Fibroblast of skin of left biceps (primary cell): ENCODE results near the gene ZSCAN26.
"Not testable (repeated sequence)": the region's sequence is repeated elsewhere in the genome, so short reads cannot be mapped to it uniquely, and the experiment has no call there.

Experiments used
- DNase-seq, 2 experiments: peaks; one replicate each; pipeline ENCODE4 v3.0.0-alpha.2; 2013; ENCODE audit warnings: low read depth in 2 of 2

ZSCAN26 gene

DNA sequence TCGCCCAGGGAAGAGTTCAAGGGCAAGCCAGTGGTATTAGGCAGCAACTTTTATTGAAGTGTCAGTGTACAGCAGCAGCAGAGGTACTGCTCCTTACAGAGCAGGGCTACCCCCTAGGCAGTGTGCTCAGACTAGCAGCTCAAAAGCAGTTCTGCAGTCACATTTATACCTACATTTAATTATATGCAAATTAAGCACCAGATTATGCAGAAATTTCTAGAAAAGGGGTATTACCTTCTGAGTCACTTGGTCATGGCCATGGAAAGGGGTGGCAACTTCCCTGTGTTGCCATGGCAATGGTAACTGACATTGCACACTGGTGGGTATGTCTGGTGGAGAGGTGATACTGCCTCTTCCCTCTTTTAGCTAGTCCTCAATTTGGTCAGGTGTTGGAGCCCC is 12.8 kb upstream of the ZSCAN26 start:
- no peak for DNase-seq

GRCh38 chr6:28257042-28257441 is 9.9 kb upstream of the ZSCAN26 start:
- DNase-seq, result no peak

DNA sequence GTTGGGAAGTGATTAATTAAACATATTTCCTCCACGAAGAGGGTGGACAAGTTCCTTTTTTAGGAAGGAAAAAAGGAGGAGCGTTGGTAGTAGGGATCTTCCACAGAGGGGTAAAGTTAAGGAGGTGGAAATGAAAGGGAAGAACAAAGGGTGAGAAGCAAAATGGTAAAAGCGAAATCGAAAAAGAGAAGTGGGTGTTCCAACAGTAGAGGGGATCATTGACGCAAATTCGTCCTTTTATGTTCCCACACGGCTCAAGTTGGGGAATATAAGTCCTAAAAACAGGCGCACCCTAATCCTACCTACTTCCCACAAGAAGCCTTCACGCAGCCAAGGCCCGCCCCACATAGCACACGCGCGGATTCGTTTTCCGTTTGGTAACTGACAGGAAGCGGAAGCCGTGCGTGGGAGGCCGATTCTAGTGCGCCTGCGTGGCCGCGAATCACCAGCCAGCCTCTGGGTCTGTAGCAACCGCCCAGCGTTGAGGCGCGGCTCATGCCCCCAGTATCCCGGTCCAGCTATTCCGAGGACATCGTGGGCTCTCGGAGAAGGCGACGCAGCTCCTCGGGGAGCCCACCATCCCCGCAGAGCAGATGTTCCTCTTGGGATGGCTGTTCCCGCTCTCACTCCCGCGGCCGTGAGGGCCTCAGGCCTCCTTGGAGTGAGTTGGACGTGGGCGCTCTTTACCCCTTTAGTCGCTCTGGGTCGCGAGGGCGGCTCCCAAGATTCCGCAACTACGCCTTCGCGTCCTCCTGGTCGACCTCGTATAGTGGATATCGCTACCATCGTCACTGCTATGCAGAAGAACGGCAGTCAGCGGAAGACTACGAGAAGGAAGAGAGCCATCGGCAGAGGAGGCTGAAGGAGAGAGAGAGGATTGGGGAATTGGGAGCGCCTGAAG is 7.8 kb upstream of the ZSCAN26 start, which contains the start of gene NKAPL:
NKAPL (plus strand) TSS at position 421 of the 901 bp plus-strand sequence; CDS start at position 496, 75 bp downstream.
- DNase-seq, result peak; percentile 35 to 40

GRCh38 chr6:28263922-28264321 is 3.0 kb upstream of the ZSCAN26 start:
- DNase-seq, result no peak

GRCh38 chr6:28264834-28265401 is 2.0 kb upstream of the ZSCAN26 start:
- no peak for DNase-seq

GRCh38 chr6:28266563-28266961 is 381 bp upstream of the ZSCAN26 start:
- DNase-seq, result no peak

GRCh38 chr6:28267695-28268059 is 734 bp downstream of the ZSCAN26 start:
- no peak for DNase-seq

DNA sequence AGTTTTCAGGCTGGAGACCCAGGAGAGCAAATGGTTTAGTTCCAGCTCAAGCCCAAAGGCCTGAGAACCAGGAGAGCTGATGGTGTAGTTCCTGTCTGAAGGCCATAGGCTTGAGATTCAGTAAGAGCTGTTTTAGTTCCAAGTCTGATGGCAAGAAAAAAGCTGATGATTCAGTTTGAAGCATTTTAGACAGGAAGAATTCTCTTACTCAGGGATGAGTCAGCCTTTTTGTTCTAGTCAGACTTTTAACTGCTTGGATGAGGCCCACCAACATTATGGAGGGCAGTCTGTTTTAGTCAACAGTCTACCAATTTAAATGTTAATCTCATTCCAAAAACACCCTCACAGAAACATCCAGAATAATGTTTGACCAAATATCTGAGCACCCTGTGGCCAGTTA is 2.5 kb downstream of the ZSCAN26 start:
- DNase-seq, result peak; percentile 46 to 47

DNA sequence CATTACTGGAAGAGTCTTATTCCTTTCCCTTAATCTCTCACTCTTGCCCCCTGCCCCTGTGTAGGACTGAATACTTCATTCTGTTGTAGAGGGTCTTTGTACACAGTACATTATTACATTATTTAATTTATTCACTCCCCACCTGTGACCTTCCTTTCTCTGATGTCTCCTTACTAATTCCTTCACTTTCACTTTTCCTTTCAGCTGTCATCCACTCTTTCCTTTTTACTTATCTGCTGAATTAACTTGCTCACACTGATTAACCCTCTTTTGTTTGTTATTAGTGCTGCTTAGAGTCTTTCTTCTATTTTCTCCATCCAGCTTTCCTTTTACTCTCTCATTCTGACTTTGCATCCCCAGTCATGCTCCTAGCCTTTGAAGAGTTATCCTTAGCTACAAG is 7.9 kb downstream of the ZSCAN26 start:
- no peak for DNase-seq

- no peak for DNase-seq
Observed at GRCh38 chr6:28277746-28278145, 10.8 kb downstream of the ZSCAN26 start.

GRCh38 chr6:28280595-28281287 is 13.8 kb downstream of the ZSCAN26 start:
- no peak for DNase-seq

DNA sequence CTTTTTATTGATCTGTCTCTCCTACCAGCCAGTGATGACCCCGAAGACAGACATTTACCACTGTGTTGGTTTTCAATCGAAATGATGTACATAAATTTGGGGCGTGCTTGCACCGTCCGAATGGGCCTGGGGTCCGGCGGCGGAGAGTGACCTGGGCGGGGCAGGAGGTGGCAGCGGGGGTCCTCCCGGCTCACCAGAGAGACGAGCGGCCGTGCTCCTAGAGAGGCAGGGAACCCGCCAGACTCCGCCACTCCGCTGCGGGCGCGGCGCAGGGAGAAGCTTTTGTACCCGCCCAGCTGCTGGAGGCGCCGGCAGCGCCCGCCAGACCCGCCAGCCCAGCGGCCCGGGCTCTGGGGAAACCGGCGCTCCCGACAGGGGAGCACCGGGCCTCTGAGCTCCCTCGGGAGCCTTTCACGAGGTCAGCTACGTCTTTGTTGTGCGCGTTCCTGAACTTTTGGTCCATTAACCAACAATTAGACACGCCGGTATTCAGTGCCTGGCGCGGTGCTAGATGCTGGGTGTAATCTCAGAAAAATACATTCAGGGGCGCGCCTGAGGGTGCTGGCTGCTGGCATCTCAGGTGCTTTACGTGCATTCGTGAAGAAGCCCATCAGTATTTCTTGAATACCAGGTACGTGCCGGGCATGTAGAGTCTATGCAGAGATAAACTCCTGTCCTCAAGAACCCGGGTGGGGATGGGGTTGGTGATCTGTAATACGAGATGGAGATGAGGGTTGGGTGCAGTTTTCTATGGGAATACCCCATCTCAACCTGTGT is 14.5 kb downstream of the ZSCAN26 start, which contains the start of gene PGBD1:
PGBD1 (plus strand) TSS at position 285 of the 777 bp plus-strand sequence. CDS start 2,242 bp downstream, outside the sequence.
- peak in 1 of 2 experiments; percentile 39 for DNase-seq

- DNase-seq, result no peak
Observed at GRCh38 chr6:28282926-28283325, 16.0 kb downstream of the ZSCAN26 start.

GRCh38 chr6:28291573-28291972 is 24.6 kb downstream of the ZSCAN26 start:
- no peak for DNase-seq

GRCh38 chr6:28295326-28295725 is 28.4 kb downstream of the ZSCAN26 start:
- no peak for DNase-seq

DNA sequence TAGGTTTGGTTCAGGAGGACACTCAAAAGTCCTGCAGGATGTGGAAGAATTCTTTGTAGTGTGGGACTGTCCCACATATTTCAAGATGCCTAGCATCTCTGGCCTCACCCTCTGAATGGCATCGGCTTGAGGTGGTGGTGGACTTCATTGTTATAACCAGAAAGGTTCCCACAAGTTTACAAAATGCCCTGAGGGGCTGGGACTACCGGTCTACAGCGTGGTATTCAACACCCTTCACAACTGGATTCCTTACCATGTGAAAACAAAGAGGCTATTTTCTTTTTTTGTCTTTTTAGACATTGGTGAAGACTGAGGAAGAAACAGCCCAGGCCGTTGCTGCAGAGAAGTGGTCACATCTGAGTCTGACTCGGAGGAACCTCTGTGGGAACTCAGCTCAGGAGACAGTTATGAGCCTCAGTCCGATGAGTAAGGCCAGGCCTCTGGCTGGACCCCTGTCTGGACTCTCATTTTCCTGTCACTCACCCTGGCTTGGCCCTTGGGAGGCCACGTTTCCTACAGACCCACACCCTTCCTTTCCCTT is 29.6 kb downstream of the ZSCAN26 start:
- DNase-seq, result no peak

DNA sequence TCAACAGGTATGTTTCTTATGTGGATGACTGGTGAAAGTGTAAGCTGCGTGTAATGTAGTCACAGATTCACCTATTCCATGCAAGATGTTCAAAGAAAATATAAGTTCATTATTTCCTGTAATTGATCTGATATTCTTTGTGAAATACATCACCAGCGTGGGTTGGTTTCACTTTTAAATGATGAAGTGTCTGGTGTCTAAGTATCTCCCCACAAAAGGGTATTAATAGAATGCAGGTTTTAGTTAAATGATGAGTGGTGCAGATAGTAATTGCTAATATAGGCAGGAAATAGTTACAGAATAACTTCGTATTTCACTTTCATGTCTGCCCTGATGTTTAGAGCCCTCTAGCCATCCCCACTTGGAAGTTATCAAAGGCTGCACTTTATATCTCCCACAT is 36.6 kb downstream of the ZSCAN26 start:
- no peak for DNase-seq

DNA sequence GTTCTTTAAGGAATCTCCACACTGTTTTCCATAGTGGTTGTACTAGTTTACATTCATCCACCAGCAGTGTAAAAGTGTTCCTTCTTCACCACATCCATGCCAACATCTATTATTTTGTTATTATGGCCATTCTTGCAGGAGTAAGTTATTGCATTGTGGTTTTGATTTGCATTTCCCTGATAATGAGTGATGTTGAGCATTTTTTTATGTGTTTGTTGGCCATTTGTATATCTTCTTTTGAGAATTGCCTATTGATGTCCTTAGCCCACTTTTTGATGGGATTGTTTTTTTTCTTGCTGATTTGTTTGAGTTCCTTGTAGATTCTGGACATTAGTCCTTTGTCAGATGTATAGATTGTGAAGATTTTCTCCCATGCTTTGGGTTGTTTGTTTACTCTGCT is 39.4 kb downstream of the ZSCAN26 start:
- not testable (repeated sequence) for DNase-seq

DNA sequence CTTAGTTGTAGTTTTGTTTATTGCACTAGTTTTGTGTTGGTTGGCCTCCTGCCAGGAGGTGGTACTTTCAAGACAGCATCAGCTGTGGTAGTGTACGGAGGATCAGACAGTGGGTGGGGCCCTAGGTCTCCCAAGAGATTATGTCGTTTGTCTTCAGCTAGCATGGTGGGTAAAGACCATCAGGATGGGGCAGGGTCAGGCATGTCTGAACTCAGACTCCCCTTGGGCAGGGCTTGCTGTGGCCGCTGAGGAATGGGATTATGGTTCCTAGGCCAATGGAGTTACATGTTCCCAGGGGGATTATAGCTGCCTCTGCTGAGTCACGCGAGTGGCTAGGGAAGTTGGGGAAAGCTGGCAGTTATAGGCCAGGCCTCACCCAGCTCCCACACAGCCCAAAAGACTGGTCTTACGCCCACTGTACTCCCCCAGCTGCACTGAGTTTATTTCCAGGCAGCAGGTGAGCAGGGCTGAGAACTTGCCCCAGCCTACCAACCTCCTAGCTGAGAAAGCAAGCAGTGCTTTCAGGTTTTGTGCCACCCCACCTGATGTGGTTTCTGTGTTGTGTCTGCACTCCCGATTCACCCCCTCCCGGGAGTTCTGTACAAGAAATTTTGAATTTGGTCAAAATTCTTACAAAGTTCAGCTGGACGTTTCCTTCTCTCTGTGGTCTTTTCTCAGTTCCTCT is 44.3 kb downstream of the ZSCAN26 start:
- no peak for DNase-seq

GRCh38 chr6:28312939-28313338 is 46.0 kb downstream of the ZSCAN26 start:
- DNase-seq, result no peak

DNA sequence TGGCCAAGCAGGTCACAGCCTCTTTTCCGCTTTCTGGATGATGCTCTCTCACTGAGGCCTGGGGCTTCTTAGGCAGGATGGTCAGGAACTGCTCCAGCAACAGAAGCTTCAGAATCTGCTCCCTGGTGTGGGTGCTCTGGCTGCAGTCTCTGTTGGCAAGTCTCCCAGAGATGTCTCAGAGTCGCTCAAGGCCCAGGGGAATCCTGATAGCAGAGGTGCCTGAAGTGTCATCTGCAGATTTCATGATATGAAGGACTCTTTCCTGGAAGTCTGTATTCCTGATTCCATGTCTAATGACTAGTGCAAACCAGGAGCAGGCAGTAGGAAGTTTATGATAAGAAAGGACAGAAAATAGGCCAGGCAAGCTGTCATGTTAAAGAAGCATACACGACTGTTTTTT is 48.7 kb downstream of the ZSCAN26 start:
- no peak for DNase-seq
